ENCODE data around the gene MEPCE.

Gene MEPCE

GRCh38 chr7:100418930-100419659 is 10.5 kb upstream of the MEPCE start:
- TF ChIP-seq POLR2AphosphoS5 (IDR thresholded peaks at IDR 0.05; ENCODE audit: borderline replicate concordance, low read depth, low read length) (no peak), FOXP2 (optimal IDR thresholded peaks at IDR 0.05; ENCODE audit: control extremely low read depth, extremely low read length, insufficient read depth) (no peak), EZH2 (IDR thresholded peaks at IDR 0.05) (no peak)
- Histone ChIP-seq H3K9ac (ENCODE audit: insufficient read length) (no peak overlapping the region), H3K9me3 (ENCODE audit: low read depth, low read length) (no peaks in the 10 kb centered on the region), H3K36me3 (ENCODE audit: insufficient read depth, low read length) (no peaks in the 10 kb centered on the region), H3K27ac (no peak overlapping the region), H3K4me3 (no peak overlapping the region)
- DNase-seq (ENCODE audit: low read depth, low spot score), result no peak

DNA sequence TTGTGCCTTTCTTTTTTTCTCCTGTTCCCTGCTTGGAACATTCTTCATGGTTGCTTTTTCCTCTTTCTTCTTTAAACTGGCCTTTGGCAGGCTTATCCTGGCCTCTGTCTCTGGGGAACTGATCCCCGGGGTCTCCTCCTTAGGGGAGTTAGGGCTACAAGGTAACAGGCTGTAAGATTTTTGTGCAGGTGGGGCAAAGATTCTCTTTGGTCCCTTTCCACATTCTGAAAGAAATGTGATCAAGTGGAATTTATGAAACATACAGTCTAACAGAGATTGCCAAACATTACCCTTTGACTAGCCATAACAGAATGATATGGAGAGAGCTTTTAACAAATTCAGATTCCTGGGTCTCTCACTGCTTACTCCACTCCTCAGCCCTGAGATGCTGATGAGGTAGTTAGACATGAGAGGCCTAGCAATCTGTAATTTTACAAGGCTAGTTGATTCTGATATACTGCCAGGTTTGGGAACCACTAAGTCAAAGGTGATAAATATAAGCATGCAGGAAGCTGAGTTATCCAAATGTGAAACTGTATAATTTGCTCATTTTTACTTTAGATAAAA is 9.9 kb upstream of the MEPCE start:
- TF ChIP-seq POLR2AphosphoS5 (IDR thresholded peaks at IDR 0.05; ENCODE audit: borderline replicate concordance, low read depth, low read length) (no peak), FOXP2 (optimal IDR thresholded peaks at IDR 0.05; ENCODE audit: control extremely low read depth, extremely low read length, insufficient read depth) (no peak), EZH2 (IDR thresholded peaks at IDR 0.05) (no peak)

DNA sequence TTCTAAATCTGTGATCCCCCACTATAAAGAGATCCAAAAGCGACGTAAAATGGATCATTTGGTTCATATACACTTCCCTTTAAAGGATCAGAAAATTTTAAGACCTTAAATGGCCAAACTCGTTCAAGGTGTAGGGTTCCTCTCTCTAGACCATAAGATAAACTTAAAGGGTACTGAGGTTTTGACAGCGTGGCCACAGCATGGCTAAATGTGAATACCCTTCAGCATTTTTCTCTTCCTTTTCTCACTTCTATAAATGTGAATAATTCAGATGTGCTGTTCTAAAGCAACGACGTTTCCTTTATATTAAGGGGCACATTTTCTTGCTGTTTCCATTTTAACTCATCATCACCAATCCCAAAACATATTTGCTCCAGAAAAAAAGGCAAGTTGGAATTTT is 6.3 kb upstream of the MEPCE start:
- DNase-seq (ENCODE audit: low read depth, low spot score), result no peak
- TF ChIP-seq FOXP2 (optimal IDR thresholded peaks at IDR 0.05; ENCODE audit: control extremely low read depth, extremely low read length, insufficient read depth) (no peak), EZH2 (IDR thresholded peaks at IDR 0.05) (no peak), POLR2AphosphoS5 (IDR thresholded peaks at IDR 0.05; ENCODE audit: borderline replicate concordance, low read depth, low read length) (no peak)
- no peak overlapping the region for H3K9ac ChIP-seq (ENCODE audit: insufficient read length)
- no peak overlapping the region for H3K4me3 ChIP-seq
- H3K27ac ChIP-seq, result no peak overlapping the region
- H3K36me3 ChIP-seq (ENCODE audit: insufficient read depth, low read length), result no peaks in the 10 kb centered on the region
- peaks cover 2% of the 10 kb centered on the region; the same call in 1 of the 2 replicates for H3K9me3 ChIP-seq (ENCODE audit: low read depth, low read length)

More for the DNA sequence above, 9.9 kb upstream of the MEPCE start:
- no peak for DNase-seq (ENCODE audit: low read depth, low spot score)
- H3K9me3 ChIP-seq (ENCODE audit: low read depth, low read length), result no peaks in the 10 kb centered on the region
- no peak overlapping the region for H3K4me3 ChIP-seq
- no peaks in the 10 kb centered on the region for H3K36me3 ChIP-seq (ENCODE audit: insufficient read depth, low read length)
- H3K9ac ChIP-seq (ENCODE audit: insufficient read length), result no peak overlapping the region
- no peak overlapping the region for H3K27ac ChIP-seq

GRCh38 chr7:100425347-100425746 is 4.3 kb upstream of the MEPCE start:
- TF ChIP-seq EZH2 (IDR thresholded peaks at IDR 0.05) (no peak), POLR2AphosphoS5 (IDR thresholded peaks at IDR 0.05; ENCODE audit: borderline replicate concordance, low read depth, low read length) (no peak), FOXP2 (optimal IDR thresholded peaks at IDR 0.05; ENCODE audit: control extremely low read depth, extremely low read length, insufficient read depth) (no peak)
- Histone ChIP-seq H3K4me3 (no peak overlapping the region), H3K9me3 (ENCODE audit: low read depth, low read length) (peaks cover 2% of the 10 kb centered on the region; the same call in 1 of the 2 replicates), H3K27ac (peak overlapping the region; percentile 82), H3K36me3 (ENCODE audit: insufficient read depth, low read length) (no peaks in the 10 kb centered on the region), H3K9ac (ENCODE audit: insufficient read length) (no peak overlapping the region)
- no peak for DNase-seq (ENCODE audit: low read depth, low spot score)

DNA sequence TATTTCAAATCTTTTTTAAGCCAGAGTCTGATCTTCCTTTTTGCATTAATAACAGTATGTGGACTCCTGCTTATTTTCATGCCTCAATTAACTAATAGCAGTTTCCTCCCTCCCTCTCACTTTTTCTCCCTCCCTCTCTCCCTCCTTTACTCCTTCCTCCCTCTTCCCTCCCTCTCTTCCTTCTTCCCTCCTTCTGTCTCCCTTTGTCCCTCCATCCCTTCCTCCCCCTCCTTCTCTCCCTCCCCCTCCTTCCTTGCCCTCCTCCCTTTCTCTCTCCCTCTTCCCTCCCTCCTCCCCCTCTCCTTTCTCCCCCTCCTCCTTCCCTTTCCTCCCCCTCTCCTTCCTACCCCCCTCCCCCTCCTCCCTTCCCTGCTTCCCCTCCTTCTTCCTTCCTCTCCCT is 3.1 kb upstream of the MEPCE start:
- Histone ChIP-seq H3K9ac (ENCODE audit: insufficient read length) (no peak overlapping the region), H3K27ac (no peak overlapping the region), H3K9me3 (ENCODE audit: low read depth, low read length) (peaks cover 2% of the 10 kb centered on the region; the same call in 1 of the 2 replicates), H3K36me3 (ENCODE audit: insufficient read depth, low read length) (peaks cover 10% of the 10 kb centered on the region; the same call in 1 of the 2 replicates), H3K4me3 (no peak overlapping the region)
- DNase-seq (ENCODE audit: low read depth, low spot score), result no peak
- TF ChIP-seq EZH2 (IDR thresholded peaks at IDR 0.05), result no peak
- TF ChIP-seq POLR2AphosphoS5 (IDR thresholded peaks at IDR 0.05; ENCODE audit: borderline replicate concordance, low read depth, low read length), result no peak
- no peak for TF ChIP-seq FOXP2 (optimal IDR thresholded peaks at IDR 0.05; ENCODE audit: control extremely low read depth, extremely low read length, insufficient read depth)

DNA sequence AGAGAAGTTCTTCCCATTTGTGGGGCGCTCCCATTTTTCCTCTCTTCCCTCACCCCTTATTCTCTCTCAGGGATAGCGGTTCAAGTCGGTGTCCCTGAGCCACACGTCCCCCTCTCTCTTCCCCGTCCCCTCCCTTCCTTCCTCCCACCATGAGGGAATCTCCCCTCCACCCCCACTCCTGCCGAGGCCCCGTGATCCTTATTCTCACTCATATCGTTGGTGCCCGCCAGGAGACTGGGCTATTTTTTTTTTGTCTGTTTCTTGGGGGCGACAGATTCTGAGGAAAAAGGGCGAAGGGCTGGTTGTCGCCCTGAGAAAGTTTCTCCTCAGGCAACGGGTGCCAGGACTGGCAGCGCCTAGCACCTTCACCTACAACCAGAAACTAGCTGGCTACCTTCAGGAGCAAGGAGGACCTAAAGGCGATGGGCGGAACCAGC is 1.9 kb upstream of the MEPCE start:
- Histone ChIP-seq H3K27ac (peak overlapping the region; percentile 100), H3K9ac (ENCODE audit: insufficient read length) (no peak overlapping the region)
- no peak for DNase-seq (ENCODE audit: low read depth, low spot score)

GRCh38 chr7:100428199-100428966 is 1.2 kb upstream of the MEPCE start, which contains the start of gene ZCWPW1:
ZCWPW1 (minus strand) TSS chr7:100428703; CDS start chr7:100420649, 8,054 bp downstream.
- Histone ChIP-seq H3K9me3 (ENCODE audit: low read depth, low read length) (peaks cover 2% of the 10 kb centered on the region; the same call in 1 of the 2 replicates), H3K27ac (peak within 1 kb of the TSS; percentile 100), H3K4me3 (peak within 1 kb of the TSS; percentile 97), H3K36me3 (ENCODE audit: insufficient read depth, low read length) (peaks cover 25% of the 10 kb centered on the region), H3K9ac (ENCODE audit: insufficient read length) (peak within 1 kb of the TSS; percentile 100)
- peak; percentile 99 for TF ChIP-seq POLR2AphosphoS5 (IDR thresholded peaks at IDR 0.05; ENCODE audit: borderline replicate concordance, low read depth, low read length)
- TF ChIP-seq EZH2 (IDR thresholded peaks at IDR 0.05), result no peak
- DNase-seq (ENCODE audit: low read depth, low spot score), result peak; percentile 96

More for the DNA sequence above, 1.9 kb upstream of the MEPCE start:
- TF ChIP-seq EZH2 (IDR thresholded peaks at IDR 0.05) (no peak), FOXP2 (optimal IDR thresholded peaks at IDR 0.05; ENCODE audit: control extremely low read depth, extremely low read length, insufficient read depth) (no peak), POLR2AphosphoS5 (IDR thresholded peaks at IDR 0.05; ENCODE audit: borderline replicate concordance, low read depth, low read length) (no peak)
- peaks cover 19% of the 10 kb centered on the region; the same call in 1 of the 2 replicates for H3K36me3 ChIP-seq (ENCODE audit: insufficient read depth, low read length)
- peak overlapping the region; percentile 97 for H3K4me3 ChIP-seq
- peaks cover 2% of the 10 kb centered on the region; the same call in 1 of the 2 replicates for H3K9me3 ChIP-seq (ENCODE audit: low read depth, low read length)
